ENCODE results near the gene ARHGAP9.
"Not testable (repeated sequence)": the region's sequence is repeated elsewhere in the genome, so short reads cannot be mapped to it uniquely, and the experiment has no call there.

Gene ARHGAP9

GRCh38 chr12:57431654-57432188 is 47.9 kb downstream of the ARHGAP9 start:
- DNase-seq: no peak

- peak; percentile 83 for DNase-seq
Observed at GRCh38 chr12:57430931-57431566, 48.6 kb downstream of the ARHGAP9 start, which contains the start of gene R3HDM2. Gene R3HDM2, minus strand, starts transcription at chr12:57431043. Its CDS starts 120,615 bp downstream, at chr12:57310428.

- no peak for DNase-seq
Observed at GRCh38 chr12:57430112-57430930, 49.3 kb downstream of the ARHGAP9 start.

GRCh38 chr12:57429473-57430111 is 50.1 kb downstream of the ARHGAP9 start:
- DNase-seq: no peak

GRCh38 chr12:57428965-57429364 is 50.7 kb downstream of the ARHGAP9 start:
- DNase-seq: no peak

GRCh38 chr12:57426948-57427347 is 52.7 kb downstream of the ARHGAP9 start:
- DNase-seq: not testable (repeated sequence)
